ENCODE results near the gene GDF10.

The GDF10 gene

GRCh38 chr10:47323636-47324296 lies 23.8 kb downstream of the GDF10 start:
- TF ChIP-seq, protein P1, sequence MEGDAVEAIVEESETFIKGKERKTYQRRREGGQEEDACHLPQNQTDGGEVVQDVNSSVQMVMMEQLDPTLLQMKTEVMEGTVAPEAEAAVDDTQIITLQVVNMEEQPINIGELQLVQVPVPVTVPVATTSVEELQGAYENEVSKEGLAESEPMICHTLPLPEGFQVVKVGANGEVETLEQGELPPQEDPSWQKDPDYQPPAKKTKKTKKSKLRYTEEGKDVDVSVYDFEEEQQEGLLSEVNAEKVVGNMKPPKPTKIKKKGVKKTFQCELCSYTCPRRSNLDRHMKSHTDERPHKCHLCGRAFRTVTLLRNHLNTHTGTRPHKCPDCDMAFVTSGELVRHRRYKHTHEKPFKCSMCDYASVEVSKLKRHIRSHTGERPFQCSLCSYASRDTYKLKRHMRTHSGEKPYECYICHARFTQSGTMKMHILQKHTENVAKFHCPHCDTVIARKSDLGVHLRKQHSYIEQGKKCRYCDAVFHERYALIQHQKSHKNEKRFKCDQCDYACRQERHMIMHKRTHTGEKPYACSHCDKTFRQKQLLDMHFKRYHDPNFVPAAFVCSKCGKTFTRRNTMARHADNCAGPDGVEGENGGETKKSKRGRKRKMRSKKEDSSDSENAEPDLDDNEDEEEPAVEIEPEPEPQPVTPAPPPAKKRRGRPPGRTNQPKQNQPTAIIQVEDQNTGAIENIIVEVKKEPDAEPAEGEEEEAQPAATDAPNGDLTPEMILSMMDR (conservative IDR thresholded peaks at IDR 0.05): no peak
- H3K27ac ChIP-seq: no peak overlapping the region

DNA sequence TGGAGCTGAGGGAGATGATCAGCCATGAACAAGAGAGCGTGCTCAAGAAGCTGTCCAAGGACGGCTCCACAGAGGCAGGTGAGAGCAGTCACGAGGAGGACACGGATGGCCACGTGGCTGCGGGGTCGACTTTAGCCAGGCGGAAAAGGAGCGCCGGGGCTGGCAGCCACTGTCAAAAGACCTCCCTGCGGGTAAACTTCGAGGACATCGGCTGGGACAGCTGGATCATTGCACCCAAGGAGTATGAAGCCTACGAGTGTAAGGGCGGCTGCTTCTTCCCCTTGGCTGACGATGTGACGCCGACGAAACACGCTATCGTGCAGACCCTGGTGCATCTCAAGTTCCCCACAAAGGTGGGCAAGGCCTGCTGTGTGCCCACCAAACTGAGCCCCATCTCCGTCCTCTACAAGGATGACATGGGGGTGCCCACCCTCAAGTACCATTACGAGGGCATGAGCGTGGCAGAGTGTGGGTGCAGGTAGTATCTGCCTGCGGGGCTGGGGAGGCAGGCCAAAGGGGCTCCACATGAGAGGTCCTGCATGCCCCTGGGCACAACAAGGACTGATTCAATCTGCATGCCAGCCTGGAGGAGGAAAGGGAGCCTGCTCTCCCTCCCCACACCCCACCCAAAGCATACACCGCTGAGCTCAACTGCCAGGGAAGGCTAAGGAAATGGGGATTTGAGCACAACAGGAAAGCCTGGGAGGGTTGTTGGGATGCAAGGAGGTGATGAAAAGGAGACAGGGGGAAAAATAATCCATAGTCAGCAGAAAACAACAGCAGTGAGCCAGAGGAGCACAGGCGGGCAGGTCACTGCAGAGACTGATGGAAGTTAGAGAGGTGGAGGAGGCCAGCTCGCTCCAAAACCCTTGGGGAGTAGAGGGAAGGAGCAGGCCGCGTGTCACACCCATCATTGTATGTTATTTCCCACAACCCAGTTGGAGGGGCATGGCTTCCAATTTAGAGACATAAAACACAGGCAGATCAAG lies 25.6 kb downstream of the GDF10 start:
- TF ChIP-seq, protein P1 (conservative IDR thresholded peaks at IDR 0.05): no peak
- no peak overlapping the region for H3K27ac ChIP-seq

GRCh38 chr10:47326306-47326926 lies 26.4 kb downstream of the GDF10 start:
- TF ChIP-seq, protein P1 (conservative IDR thresholded peaks at IDR 0.05): no peak
- no peak overlapping the region for H3K27ac ChIP-seq

DNA sequence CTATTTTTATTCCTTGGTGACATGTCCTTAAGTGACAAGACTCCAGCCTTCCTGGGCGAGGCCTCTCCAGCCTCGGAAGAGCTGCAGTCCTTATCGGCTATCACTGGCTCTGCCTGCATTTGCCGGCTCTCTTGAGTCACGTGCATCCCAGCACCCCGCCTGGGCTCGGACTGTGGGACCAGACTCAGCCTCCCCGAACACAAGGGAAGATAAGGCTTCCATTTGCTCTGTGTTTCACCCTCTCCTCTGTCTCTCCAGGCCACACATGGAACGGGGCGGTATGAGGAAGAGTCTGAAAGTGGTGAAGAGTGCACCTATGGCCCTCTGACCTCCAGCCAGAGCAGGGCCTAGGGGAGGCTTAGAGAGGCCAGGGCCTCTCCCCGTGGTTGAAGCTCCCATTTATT lies 26.9 kb downstream of the GDF10 start:
- H3K27ac ChIP-seq: no peak overlapping the region
- TF ChIP-seq, protein P1 (conservative IDR thresholded peaks at IDR 0.05): no peak

- no peak overlapping the region for H3K27ac ChIP-seq
- TF ChIP-seq, protein P1 (conservative IDR thresholded peaks at IDR 0.05): no peak
Observed at GRCh38 chr10:47329855-47330254, 29.9 kb downstream of the GDF10 start.

- no peak overlapping the region for H3K27ac ChIP-seq
- TF ChIP-seq, protein P1 (conservative IDR thresholded peaks at IDR 0.05): no peak
Observed at GRCh38 chr10:47330366-47330765, 30.4 kb downstream of the GDF10 start.

DNA sequence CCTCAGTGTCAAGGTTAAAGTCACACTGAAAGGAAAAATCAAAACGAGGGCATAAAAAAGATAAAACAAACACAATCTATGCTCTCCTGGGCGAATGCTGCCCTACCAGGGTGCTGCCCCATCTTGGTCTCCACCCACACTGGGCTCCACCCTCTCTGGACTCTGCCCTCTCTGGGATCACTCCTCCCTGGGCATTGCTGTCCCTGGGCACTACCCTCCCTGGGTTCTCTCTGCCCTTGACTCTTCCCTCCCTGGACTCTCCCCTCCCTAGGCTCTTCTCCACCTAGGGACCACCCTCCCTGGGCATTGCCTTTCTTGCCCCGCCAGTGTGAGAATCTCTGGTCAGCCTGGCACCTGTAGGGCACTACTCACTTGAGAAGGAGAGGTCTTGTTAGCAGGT lies 30.8 kb downstream of the GDF10 start:
- TF ChIP-seq, protein P1 (conservative IDR thresholded peaks at IDR 0.05): no peak
- no peak overlapping the region for H3K27ac ChIP-seq

Data from VCaP (cell line).